Liver (tissue), 9 donors: Measurements from ENCODE around the gene CDH13. TPM values are rescaled to one million over a fixed set of nuclear protein-coding genes. Genes with fewer than 3 reads are reported as not detected.

Experiments
- DNase-seq: peaks from one replicate; pipeline ENCODE4 v3.0.0-alpha.2; 2017; ENCODE audit warnings: low spot score
- H3K27ac ChIP-seq, 2 donors: one replicate each; pipeline ENCODE4 v1.7.0; 2013; ENCODE audit warnings: inconsistent platforms in 2 of 2, low read length in 2 of 2, control low read depth in 1 of 2, low read depth in 1 of 2, mild to moderate bottlenecking in 1 of 2
- H3K27me3 ChIP-seq, 4 donors: one replicate each; pipeline versions ENCODE4 v1.6.1 to v1.7.0; 2013; ENCODE audit warnings: low read length in 3 of 4, inconsistent platforms in 1 of 4, mild to moderate bottlenecking in 1 of 4, moderate library complexity in 1 of 4; ENCODE audit not compliant: control insufficient read depth in 4 of 4, insufficient read depth in 4 of 4
- H3K36me3 ChIP-seq, 4 donors: one replicate each; pipeline versions ENCODE4 v1.6.1 to v1.7.0; 2013; ENCODE audit warnings: low read length in 3 of 4, mild to moderate bottlenecking in 3 of 4, low read depth in 1 of 4, moderate library complexity in 1 of 4; ENCODE audit not compliant: control insufficient read depth in 4 of 4, insufficient read depth in 3 of 4
- H3K4me1 ChIP-seq, 4 donors: one replicate each; pipeline versions ENCODE4 v1.6.1 to v1.7.0; 2013; ENCODE audit warnings: low read length in 3 of 4, mild to moderate bottlenecking in 3 of 4, moderate library complexity in 1 of 4; ENCODE audit not compliant: control insufficient read depth in 4 of 4, insufficient read depth in 4 of 4
- H3K4me3 ChIP-seq, 3 donors: one replicate each; pipeline versions ENCODE4 v1.6.1 to v1.7.0; 2013; ENCODE audit warnings: low read length in 3 of 3, control low read depth in 1 of 3, low read depth in 1 of 3, mild to moderate bottlenecking in 1 of 3
- H3K9ac ChIP-seq, 2 donors: one replicate each; pipeline ENCODE4 v1.7.0; 2013; ENCODE audit warnings: low read length in 2 of 2, mild to moderate bottlenecking in 2 of 2, moderate library complexity in 2 of 2, control low read depth in 1 of 2, low read depth in 1 of 2
- H3K9me3 ChIP-seq, 4 donors: one replicate each; pipeline versions ENCODE4 v1.6.1 to v1.7.0; 2013; ENCODE audit warnings: low read length in 3 of 4; ENCODE audit not compliant: control insufficient read depth in 4 of 4
- ATF3 ChIP-seq: IDR thresholded peaks from 2 replicates; pipeline ENCODE4 v1.6.1; 2016; ENCODE audit warnings: antibody characterized with exemption
- CTCF ChIP-seq: fragments of 150-350 bp; IDR thresholded peaks from 2 replicates; pipeline ENCODE4 v1.5.1; 2017; ENCODE audit warnings: improper control_type of control experiment, low read depth, low read length; ENCODE audit not compliant: missing input control
- EGR1 ChIP-seq, 2 donors: IDR thresholded peaks; 2 replicates each; pipeline ENCODE4 v1.6.1; 2016 to 2018; ENCODE audit warnings: antibody characterized with exemption in 2 of 2, low read depth in 2 of 2
- FOXA1 ChIP-seq: IDR thresholded peaks from 2 replicates; pipeline ENCODE4 v1.6.1; 2016; ENCODE audit warnings: antibody characterized with exemption
- GABPA ChIP-seq, 2 donors: IDR thresholded peaks in 1 of 2; conservative IDR thresholded peaks in 1 of 2; 2 replicates each; pipeline ENCODE4 v1.6.1; 2016; ENCODE audit warnings: antibody characterized with exemption in 2 of 2, mild to moderate bottlenecking in 1 of 2, moderate library complexity in 1 of 2
- JUND ChIP-seq, 2 donors: IDR thresholded peaks; 2 replicates each; pipeline ENCODE4 v1.6.1; 2016; ENCODE audit warnings: antibody characterized with exemption in 2 of 2
- MAX ChIP-seq: IDR thresholded peaks from 2 replicates; pipeline ENCODE4 v1.6.1; 2016; ENCODE audit warnings: antibody characterized with exemption
- RAD21 ChIP-seq, 2 donors: IDR thresholded peaks; 2 replicates each; pipeline ENCODE4 v1.6.1; 2016; ENCODE audit warnings: antibody characterized with exemption in 2 of 2, mild to moderate bottlenecking in 2 of 2
- REST ChIP-seq: IDR thresholded peaks from 2 replicates; pipeline ENCODE4 v1.6.1; 2016; ENCODE audit warnings: antibody characterized with exemption, mild to moderate bottlenecking
- RXRA ChIP-seq, 2 donors: IDR thresholded peaks; 2 replicates each; pipeline ENCODE4 v1.6.1; 2017 to 2018; ENCODE audit warnings: antibody characterized with exemption in 2 of 2, mild to moderate bottlenecking in 1 of 2
- SP1 ChIP-seq: IDR thresholded peaks from 2 replicates; pipeline ENCODE4 v1.6.1; 2018; ENCODE audit warnings: antibody characterized with exemption, mild to moderate bottlenecking
- TAF1 ChIP-seq: conservative IDR thresholded peaks from 2 replicates; pipeline ENCODE4 v1.6.1; 2016; ENCODE audit warnings: antibody characterized with exemption, mild to moderate bottlenecking
- YY1 ChIP-seq: IDR thresholded peaks from 2 replicates; pipeline ENCODE4 v1.6.1; 2016; ENCODE audit warnings: antibody characterized with exemption, mild to moderate bottlenecking
- ZBTB33 ChIP-seq: IDR thresholded peaks from 2 replicates; pipeline ENCODE4 v1.6.1; 2016; ENCODE audit warnings: antibody characterized with exemption
- WGBS: extraction: QIAGEN DNeasy Blood & Tissue Kit; methylation state at CpG from one replicate; pipeline ENCODE4 v1.1.7; 2013; 5-methylcytosine and 5-hydroxymethylcytosine counted together
- polyA plus RNA-seq, 2 donors: library from polyadenylated mRNA; stranded (reverse) in 1 of 2; unstranded in 1 of 2; fragments of 200-250 nt in 1 of 2; fragments of >200 nt in 1 of 2; fragmentation: Nextera tagmentation in 1 of 2; extraction: Ambion mirVana in 1 of 2; gene quantifications; one replicate each; pipeline versions ENCODE4 v1.2.1 to v1.2.3, GENCODE V29; 2013 to 2015
- total RNA-seq, 2 donors: library from RNA; depleted of rRNA; stranded (reverse); fragments of >200 nt; gene quantifications; one replicate each; pipeline ENCODE4 v1.2.3, GENCODE V29; 2014
- donor health status: healthy.
- donor health status: healthy.
- donor health status: healthy.
- donor health status: healthy.
- donor health status: healthy.

Gene CDH13
- total and polyA plus RNA-seq, 4 donors: 0.21 to 1.5 (median 0.58) TPM

GRCh38 chr16:83542491-83542890, 915.7 kb downstream of the CDH13 start (continued):
- no peak for TF ChIP-seq CTCF
- TF ChIP-seq GABPA (IDR thresholded peaks at IDR 0.05 in 1 of 2, conservative IDR thresholded peaks at IDR 0.05 in 1 of 2): no peak
- TF ChIP-seq JUND (IDR thresholded peaks at IDR 0.05): no peak
- TF ChIP-seq RAD21 (IDR thresholded peaks at IDR 0.05): no peak

- Histone ChIP-seq H3K27ac (no peak overlapping the region), H3K27me3 (peaks cover 0 to 5% (median 0%) of the 10 kb centered on the region in 4 donors), H3K4me3 (no peak overlapping the region), H3K4me1 (no peaks in the 10 kb centered on the region), H3K36me3 (no peaks in the 10 kb centered on the region), H3K9me3 (no peaks in the 10 kb centered on the region), H3K9ac (no peak overlapping the region)
- no peak for DNase-seq
- TF ChIP-seq FOXA1 (no peak), EGR1 (IDR thresholded peaks at IDR 0.05; ENCODE audit: low read depth in 2 of 2) (no peak), JUND (IDR thresholded peaks at IDR 0.05) (no peak), REST (no peak), MAX (no peak), ATF3 (no peak)
- WGBS: 46% methylated on average over 13 of the region's 13 CpGs
Observed at GRCh38 chr16:83549316-83550182, 922.8 kb downstream of the CDH13 start.

- no peaks in the 10 kb centered on the region for H3K9me3 ChIP-seq
- H3K4me1 ChIP-seq: no peaks in the 10 kb centered on the region
- no peak overlapping the region for H3K4me3 ChIP-seq
- no peak for DNase-seq
- no peaks in the 10 kb centered on the region for H3K36me3 ChIP-seq
- H3K27ac ChIP-seq: no peak overlapping the region
- 52% methylated on average over 4 of the region's 4 CpGs for WGBS
- no peak overlapping the region for H3K9ac ChIP-seq
- H3K27me3 ChIP-seq: peaks cover 0 to 5% (median 0%) of the 10 kb centered on the region in 4 donors
- TF ChIP-seq JUND (IDR thresholded peaks at IDR 0.05): no peak
- TF ChIP-seq RXRA (IDR thresholded peaks at IDR 0.05): no peak
- no peak for TF ChIP-seq EGR1 (IDR thresholded peaks at IDR 0.05; ENCODE audit: low read depth in 2 of 2)
- no peak for TF ChIP-seq SP1
- no peak for TF ChIP-seq MAX
- no peak for TF ChIP-seq TAF1
- TF ChIP-seq YY1: no peak
- no peak for TF ChIP-seq FOXA1
- TF ChIP-seq ZBTB33: no peak
- no peak for TF ChIP-seq REST
Observed at GRCh38 chr16:83550183-83550569, 923.4 kb downstream of the CDH13 start.
